ENCODE data around the gene ALDH1A1.

ALDH1A1 gene

GRCh38 chr9:72951520-72952380 lies 1.1 kb downstream of the ALDH1A1 start:
- no peak overlapping the region for H3K4me3 ChIP-seq (ENCODE audit: low read depth, low read length)
- DNase-seq (ENCODE audit: low read depth) = no peak
- TF ChIP-seq MYC (IDR thresholded peaks at IDR 0.05; ENCODE audit: low read depth, low read length) = no peak
- no peak for TF ChIP-seq POLR2A (IDR thresholded peaks at IDR 0.05; ENCODE audit: extremely low read depth, insufficient read length)
- no peak for TF ChIP-seq CTCF (IDR thresholded peaks at IDR 0.05; ENCODE audit: low read depth, low read length)
- TF ChIP-seq, protein P1, sequence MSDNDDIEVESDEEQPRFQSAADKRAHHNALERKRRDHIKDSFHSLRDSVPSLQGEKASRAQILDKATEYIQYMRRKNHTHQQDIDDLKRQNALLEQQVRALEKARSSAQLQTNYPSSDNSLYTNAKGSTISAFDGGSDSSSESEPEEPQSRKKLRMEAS (IDR thresholded peaks at IDR 0.05; ENCODE audit: low read depth, low read length) = no peak

DNA sequence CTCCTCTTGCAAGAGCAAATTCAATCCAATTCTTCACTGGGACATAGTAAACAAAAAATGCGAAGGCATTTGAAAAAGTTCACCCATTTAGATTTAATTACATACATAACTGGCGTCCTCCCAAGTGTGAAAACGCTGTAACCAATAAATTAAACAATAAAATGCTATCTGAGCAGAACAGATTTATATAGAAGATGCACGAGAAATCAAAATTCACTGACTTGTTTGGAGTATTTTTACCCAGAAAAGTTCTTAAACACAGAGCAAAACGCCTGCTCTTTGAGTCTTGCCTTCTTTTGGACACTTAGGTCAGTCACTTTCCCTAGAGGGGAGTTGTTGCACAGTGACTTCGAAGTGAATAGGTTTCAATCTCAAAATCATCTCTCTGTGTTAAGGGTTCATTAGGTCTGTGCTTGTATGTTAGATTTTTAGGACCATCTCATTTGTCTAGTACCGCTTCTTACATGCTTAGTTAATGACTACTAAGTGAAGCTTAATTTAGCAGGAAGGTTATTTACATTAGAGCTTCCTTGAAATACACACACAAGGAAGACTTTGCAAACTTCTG lies 1.9 kb downstream of the ALDH1A1 start:
- DNase-seq (ENCODE audit: low read depth) = no peak
- TF ChIP-seq CTCF (IDR thresholded peaks at IDR 0.05; ENCODE audit: low read depth, low read length) = no peak
- TF ChIP-seq, protein P1 (IDR thresholded peaks at IDR 0.05; ENCODE audit: low read depth, low read length) = no peak
- no peak for TF ChIP-seq MYC (IDR thresholded peaks at IDR 0.05; ENCODE audit: low read depth, low read length)
- no peak for TF ChIP-seq POLR2A (IDR thresholded peaks at IDR 0.05; ENCODE audit: extremely low read depth, insufficient read length)
- H3K4me3 ChIP-seq (ENCODE audit: low read depth, low read length) = no peak overlapping the region

DNA sequence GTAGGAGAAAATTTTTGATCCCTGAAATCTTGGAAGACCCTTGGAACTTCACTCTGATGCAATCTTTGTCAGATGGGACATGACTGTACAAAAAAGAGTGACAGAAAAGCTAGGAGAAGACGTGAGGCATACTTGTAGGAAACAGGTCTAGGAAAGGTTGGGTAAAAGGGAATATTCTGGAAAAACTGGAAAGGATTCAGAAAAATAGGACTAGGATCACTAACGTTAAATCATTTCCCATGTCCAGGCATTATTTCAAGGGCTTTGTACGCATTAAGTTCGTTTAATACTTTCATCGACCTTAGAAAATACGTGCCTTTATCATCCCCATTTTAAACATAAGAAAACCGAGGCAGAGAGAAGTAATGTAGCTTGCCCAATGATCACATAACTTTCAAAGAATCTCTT lies 2.9 kb downstream of the ALDH1A1 start:
- TF ChIP-seq MYC (IDR thresholded peaks at IDR 0.05; ENCODE audit: low read depth, low read length) (no peak), POLR2A (IDR thresholded peaks at IDR 0.05; ENCODE audit: extremely low read depth, insufficient read length) (no peak), CTCF (IDR thresholded peaks at IDR 0.05; ENCODE audit: low read depth, low read length) (no peak)
- TF ChIP-seq, protein P1 (IDR thresholded peaks at IDR 0.05; ENCODE audit: low read depth, low read length) = no peak
- no peak for DNase-seq (ENCODE audit: low read depth)

DNA sequence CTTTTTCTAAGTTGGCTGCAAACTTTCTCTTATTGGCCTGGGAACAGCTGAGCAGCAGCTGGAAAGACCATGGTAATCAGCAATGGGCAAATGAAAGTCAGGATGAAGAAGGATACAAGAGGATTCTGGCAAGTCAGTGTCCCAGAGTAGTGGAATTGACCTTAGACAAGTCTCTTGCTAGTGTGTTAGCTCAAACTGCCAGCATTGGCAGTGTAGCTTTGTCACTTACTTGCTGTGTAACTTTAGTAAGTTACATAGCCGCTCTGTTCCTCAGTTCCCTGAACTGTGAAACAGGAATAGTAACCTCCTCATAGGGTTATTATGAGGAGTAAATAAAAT lies 3.6 kb downstream of the ALDH1A1 start:
- TF ChIP-seq CTCF (IDR thresholded peaks at IDR 0.05; ENCODE audit: low read depth, low read length) = no peak
- TF ChIP-seq, protein P1 (IDR thresholded peaks at IDR 0.05; ENCODE audit: low read depth, low read length) = no peak
- no peak for TF ChIP-seq MYC (IDR thresholded peaks at IDR 0.05; ENCODE audit: low read depth, low read length)
- TF ChIP-seq POLR2A (IDR thresholded peaks at IDR 0.05; ENCODE audit: extremely low read depth, insufficient read length) = no peak
- no peak for DNase-seq (ENCODE audit: low read depth)
- H3K4me3 ChIP-seq (ENCODE audit: low read depth, low read length) = no peak overlapping the region

More for the DNA sequence above, 2.9 kb downstream of the ALDH1A1 start:
- H3K4me3 ChIP-seq (ENCODE audit: low read depth, low read length) = no peak overlapping the region

- no peak overlapping the region for H3K4me3 ChIP-seq (ENCODE audit: low read depth, low read length)
These were observed 4.1 kb downstream of the ALDH1A1 start for GRCh38 chr9:72948575-72949243.

More at GRCh38 chr9:72948575-72949243, 4.1 kb downstream of the ALDH1A1 start:
- TF ChIP-seq CTCF (IDR thresholded peaks at IDR 0.05; ENCODE audit: low read depth, low read length) (no peak), POLR2A (IDR thresholded peaks at IDR 0.05; ENCODE audit: extremely low read depth, insufficient read length) (no peak), MYC (IDR thresholded peaks at IDR 0.05; ENCODE audit: low read depth, low read length) (no peak)
- TF ChIP-seq, protein P1 (IDR thresholded peaks at IDR 0.05; ENCODE audit: low read depth, low read length) = no peak
- no peak for DNase-seq (ENCODE audit: low read depth)

Measured in NB4 (cell line).